ENCODE results near the gene RAD54L.
A peak's percentile ranks its signal among the peaks of the same experiment; 100 is the strongest.
"Not testable (repeated sequence)": the region's sequence is repeated elsewhere in the genome, so short reads cannot be mapped to it uniquely, and the experiment has no call there.

RAD54L gene

GRCh38 chr1:46241733-46242132 is 5.8 kb upstream of the RAD54L start:
- not testable (repeated sequence) for DNase-seq (ENCODE audit: low spot score)

DNA sequence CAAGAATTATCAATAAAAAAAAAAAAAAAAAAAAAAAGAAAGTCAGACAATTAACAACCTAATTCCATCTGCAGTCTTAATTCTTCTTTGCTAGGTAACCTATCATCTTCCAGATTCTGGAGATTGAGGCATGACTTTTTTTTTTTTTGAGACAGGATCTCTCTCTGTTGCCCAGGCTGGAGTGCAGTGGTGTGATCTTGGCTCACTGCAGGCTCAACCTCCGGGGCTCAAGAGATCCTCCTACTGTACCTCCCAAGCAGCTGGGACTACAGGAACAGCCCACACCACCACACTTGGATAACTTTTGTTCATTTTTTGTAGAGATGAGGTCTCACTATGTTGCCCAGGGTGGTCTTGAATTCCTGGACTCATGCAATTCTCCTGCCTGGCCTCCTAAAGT is 4.6 kb upstream of the RAD54L start:
- DNase-seq (ENCODE audit: low spot score): no peak

GRCh38 chr1:46243831-46244230 is 3.7 kb upstream of the RAD54L start:
- DNase-seq (ENCODE audit: low spot score): not testable (repeated sequence)

DNA sequence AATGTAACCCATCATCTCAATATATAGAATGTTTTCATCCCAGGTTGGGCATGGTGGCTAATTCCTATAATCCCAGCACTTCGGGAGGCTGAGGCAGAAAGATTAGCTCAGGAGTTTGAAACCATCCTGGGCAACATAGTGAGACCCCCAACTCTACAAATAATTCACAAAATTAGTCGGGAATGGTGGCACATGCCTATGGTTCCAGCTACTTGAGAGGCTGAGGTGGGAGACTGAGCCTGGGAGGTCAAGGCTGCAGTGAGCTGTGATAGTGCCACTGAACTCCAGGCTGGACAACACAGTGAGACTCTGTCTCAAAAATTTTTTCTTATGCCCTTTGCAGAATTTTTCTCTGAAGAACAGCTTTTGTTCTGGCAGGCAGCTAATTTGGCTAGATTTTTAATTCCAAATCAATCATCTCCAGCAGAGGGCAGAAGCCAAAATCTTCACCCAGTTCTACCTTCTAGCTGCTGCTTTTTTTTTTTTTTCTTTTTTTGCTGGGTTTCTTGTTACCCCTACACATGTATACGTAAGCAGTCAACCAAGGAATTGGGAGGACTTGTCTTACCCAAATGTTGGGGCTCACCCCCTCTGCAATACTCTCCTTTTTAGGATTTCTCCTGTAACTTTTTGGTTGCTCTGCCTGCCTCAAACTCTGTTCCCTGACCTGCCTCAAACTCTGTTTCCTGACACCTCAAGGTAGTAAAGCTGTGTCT is 2.7 kb upstream of the RAD54L start:
- DNase-seq (ENCODE audit: low spot score): peak; percentile 66

GRCh38 chr1:46246136-46246535 is 1.4 kb upstream of the RAD54L start:
- not testable (repeated sequence) for DNase-seq (ENCODE audit: low spot score)

DNA sequence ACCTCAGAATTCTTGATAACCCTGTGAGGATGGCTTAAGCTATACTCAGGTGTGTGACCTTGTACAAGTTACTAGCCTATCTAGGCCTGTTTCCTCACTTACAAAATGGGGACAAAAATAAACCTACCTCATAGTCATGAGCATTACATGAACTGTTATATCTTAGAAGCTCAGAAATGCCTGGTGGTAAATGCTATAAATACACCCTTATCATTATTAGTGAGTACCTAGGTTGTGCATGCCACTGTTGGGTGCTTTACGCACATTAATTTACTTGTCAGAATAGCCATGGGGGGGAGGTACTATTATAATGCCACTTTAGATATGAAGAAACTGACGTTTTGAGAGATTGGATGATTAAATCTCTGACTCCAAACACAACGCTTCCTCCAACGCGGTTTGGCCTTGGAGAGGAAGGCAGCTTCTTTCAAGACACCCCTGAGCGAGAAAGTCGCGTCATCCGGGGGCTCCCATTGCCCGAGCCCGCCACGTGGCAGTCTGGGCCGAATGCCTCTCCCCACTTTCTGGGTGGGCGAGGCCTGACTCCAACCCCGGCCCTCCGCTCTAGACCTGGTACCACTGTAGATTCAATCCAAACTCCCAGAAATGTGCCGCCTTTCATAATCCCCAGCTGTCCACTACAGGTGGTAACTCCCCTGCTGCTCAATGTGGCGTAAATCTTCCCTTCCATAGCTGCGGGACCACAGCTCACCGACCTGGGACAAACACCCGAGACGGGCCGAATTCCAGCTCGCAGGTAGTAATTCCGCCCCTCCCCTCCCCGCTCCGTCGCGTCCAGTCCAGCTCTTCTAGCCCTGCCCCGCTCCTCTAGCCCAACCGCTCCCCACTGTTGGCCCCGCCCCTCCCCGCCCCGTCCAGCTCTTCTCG is 771 bp upstream of the RAD54L start:
- DNase-seq (ENCODE audit: low spot score): peak; percentile 67

- no peak for DNase-seq (ENCODE audit: low spot score)
Observed at GRCh38 chr1:46248122-46248920, 758 bp downstream of the RAD54L start.

DNA sequence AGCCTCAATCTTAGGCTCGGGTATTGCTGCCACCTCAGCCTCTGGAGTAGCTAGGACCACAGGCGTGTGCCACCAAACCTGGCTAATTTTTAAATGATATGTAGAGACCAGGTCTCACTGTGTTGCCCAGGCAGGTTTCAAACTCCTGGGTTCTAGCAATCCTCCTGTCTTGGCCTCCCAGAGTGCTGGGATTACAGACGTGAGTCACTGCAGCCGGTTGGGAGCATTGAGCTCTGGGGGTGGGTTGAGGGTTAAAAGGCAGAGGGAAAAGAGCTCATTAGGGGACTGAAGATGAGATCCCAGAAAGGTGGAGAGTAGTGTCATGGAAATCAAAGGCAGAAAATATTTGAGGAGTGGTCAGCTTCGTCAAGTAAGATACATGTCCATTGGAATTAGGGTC is 7.1 kb downstream of the RAD54L start:
- DNase-seq (ENCODE audit: low spot score): no peak

- DNase-seq (ENCODE audit: low spot score): no peak
Observed at GRCh38 chr1:46256523-46256922, 9.0 kb downstream of the RAD54L start.

GRCh38 chr1:46262508-46262907 is 14.9 kb downstream of the RAD54L start:
- no peak for DNase-seq (ENCODE audit: low spot score)

GRCh38 chr1:46263146-46263545 is 15.6 kb downstream of the RAD54L start:
- DNase-seq (ENCODE audit: low spot score): no peak

GRCh38 chr1:46268578-46268977 is 21.0 kb downstream of the RAD54L start:
- DNase-seq (ENCODE audit: low spot score): no peak

- DNase-seq (ENCODE audit: low spot score): no peak
Observed at GRCh38 chr1:46274225-46275029, 26.9 kb downstream of the RAD54L start.

GRCh38 chr1:46275030-46275337 is 27.4 kb downstream of the RAD54L start:
- no peak for DNase-seq (ENCODE audit: low spot score)

GRCh38 chr1:46277658-46278373 is 30.3 kb downstream of the RAD54L start:
- DNase-seq (ENCODE audit: low spot score): no peak

DNA sequence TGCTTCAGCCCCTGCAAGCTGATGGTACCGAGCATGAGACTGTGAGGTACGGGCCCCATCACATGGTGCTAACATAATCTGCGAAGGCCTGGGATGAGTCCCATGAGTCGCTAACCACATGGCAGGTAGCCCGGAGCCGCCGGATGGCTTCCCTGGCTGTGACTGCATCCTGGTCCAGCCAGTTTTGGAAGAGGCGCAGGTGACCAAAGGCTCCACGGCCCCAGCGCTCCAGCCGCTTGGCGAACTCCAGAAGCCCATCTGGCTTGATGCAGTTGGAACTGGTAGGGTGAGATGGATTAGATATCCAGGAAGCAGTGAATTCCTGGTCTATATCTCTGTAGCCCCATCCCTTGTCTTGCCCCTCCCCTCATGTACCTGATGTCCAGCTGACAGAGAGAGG is 31.2 kb downstream of the RAD54L start:
- no peak for DNase-seq (ENCODE audit: low spot score)

DNA sequence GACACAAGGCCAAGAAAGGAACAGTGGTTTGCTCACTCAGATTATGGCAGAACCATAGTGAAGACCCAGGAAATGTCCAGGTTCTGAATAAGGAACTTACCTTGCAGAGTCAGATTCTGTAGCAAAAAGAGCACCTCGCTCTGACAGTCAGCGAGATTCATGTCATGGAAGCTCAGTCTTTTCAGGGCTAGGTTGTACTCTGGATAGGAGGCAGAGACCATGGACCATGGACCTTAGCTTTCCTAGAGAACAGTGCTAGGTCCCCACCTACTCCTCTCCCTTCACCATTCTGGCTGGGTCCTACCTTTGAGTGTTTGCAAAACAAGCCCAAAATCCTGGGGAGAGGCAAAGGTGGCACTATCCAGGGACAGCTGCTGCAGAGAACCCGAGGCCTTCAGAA is 32.5 kb downstream of the RAD54L start:
- no peak for DNase-seq (ENCODE audit: low spot score)

DNA sequence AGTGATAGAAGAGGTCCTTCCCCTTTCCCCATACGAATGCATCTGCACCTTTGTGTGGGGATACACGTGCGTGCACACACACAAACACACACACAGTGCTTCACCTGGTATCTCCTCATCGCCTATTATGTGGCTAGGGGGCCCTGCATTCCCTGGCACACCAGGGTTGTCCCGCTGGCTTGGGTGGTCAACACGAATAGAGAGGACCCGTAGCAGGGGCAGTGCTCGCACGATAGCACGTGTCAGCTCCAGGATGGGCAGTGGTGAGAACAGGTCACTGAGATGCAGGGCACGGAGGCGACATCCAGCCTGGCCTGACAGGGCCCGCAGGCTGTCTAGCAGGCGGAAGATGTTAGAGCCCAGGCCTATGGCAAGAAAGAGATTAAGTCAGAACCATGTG is 33.5 kb downstream of the RAD54L start:
- no peak for DNase-seq (ENCODE audit: low spot score)

- DNase-seq (ENCODE audit: low spot score): no peak
Observed at GRCh38 chr1:46284058-46284457, 36.5 kb downstream of the RAD54L start.

DNA sequence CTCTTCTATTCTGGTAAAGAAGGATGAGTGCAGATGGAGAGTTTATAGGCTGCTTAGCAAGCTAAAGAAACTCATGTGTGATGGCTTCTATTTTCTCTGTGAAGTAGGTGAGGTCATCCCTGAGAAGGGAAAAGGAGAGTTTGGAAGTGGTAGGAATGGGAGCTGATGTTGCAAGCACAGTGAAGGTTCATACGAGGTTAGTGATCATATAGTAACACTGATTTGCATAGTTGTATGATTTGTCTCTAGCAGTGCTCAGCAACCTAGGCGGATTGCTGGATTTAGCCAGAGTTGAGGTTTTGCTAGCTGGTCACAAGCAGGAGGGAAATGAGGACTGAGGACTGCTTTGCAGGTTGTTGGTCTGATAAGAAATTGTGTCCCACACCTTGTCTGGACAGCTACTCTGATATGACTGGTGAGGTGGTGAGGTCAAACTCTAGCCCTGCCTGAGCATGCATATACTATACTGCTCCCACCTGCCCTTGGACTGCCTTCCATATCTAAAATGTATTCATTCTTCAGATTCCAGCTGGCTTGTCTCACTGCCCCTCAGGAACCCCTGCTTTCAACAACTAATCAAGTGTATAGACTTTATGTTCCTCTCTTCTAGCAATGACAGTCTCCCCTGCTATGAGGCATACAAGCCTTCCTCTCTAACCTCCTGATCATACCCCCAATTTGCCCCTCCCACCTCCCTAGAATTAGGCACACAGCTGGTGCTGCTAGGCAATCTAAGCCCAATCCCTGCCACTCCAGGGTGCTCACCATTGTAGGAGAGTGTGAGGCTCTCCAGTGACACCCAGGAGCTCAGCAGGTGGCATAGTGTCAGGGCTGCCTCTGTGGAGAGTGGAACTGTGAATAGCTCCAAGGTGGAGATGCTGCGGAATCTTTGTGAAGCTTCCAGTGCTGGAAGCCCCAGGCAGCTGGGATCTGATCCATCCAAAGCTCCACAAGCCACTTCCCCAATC is 37.3 kb downstream of the RAD54L start:
- DNase-seq (ENCODE audit: low spot score): no peak
